NCI-H187 treated with DMSO at 0.1 percent for 48 hours (cell line): Measurements from ENCODE around the gene MYO1A.
"Not testable (repeated sequence)": the region's sequence is repeated elsewhere in the genome, so short reads cannot be mapped to it uniquely, and the experiment has no call there.

ENCODE experiments used
- DNase-seq: peaks from one replicate; lab custom pipeline; 2025; lab: John Stamatoyannopoulos, UW

Gene MYO1A

DNA sequence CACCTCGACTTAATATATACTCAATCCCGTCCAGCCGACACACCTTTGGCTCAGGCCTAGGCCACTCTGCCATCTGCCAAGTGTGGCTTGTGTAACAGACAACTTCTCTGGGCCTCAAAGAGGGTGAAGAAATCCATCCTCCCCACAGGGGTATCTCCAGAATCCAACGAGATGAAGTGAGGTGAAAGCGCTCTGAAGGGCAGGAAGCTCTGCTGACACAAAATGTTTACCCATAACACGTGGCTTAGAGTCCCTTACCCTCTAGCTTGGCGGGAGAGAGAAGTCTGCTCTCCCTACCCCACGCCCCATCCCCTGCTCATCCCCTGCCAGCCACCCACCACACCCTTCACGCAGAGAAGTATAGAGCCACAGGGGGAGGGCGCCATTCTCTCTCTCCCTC, 56.6 kb downstream of the MYO1A start:
- no peak for DNase-seq

DNA sequence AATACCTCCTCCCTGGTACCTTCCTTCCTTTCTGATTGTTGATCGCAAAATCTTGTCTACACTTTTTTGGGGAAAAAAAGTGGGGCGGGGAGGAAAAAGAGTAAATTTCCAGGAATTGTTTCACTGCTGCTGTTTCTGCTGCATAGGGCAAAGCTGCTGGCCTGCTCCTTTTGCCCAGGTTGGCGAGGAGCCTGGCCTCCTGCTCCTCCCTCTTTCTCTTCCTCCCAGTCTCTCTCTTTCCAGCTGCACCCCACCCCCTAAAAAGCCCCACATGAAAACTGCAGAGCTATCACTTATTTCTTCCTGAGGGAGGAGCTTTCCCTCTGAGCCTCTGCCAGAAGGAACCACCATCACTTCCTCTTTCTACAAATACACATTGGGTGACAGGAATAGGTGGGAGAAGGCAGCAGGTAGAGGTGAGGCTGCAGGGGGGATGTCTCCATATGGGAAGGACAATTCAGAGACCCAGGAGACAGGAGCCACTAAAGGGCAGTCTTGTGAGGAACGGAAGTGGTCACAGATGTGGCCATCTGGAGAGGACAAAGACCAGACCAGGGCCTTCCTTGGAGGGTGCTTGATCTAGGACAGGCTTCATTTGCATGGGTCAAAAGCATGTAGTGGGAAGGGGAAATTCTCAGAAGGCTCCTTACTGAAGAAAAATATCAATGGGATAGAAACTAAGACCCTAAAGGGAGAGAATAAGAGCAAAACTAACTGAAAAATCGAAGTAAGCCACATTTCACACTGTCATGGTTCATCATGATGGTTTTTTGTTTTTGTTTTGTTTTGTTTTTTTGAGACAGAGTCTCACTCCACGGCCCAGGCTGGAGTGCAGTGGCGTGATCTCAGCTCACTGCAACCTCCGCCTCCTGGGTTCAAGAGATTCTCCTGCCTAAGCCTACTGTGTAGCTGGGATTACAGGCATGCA, 58.3 kb downstream of the MYO1A start:
- DNase-seq, result no peak

DNA sequence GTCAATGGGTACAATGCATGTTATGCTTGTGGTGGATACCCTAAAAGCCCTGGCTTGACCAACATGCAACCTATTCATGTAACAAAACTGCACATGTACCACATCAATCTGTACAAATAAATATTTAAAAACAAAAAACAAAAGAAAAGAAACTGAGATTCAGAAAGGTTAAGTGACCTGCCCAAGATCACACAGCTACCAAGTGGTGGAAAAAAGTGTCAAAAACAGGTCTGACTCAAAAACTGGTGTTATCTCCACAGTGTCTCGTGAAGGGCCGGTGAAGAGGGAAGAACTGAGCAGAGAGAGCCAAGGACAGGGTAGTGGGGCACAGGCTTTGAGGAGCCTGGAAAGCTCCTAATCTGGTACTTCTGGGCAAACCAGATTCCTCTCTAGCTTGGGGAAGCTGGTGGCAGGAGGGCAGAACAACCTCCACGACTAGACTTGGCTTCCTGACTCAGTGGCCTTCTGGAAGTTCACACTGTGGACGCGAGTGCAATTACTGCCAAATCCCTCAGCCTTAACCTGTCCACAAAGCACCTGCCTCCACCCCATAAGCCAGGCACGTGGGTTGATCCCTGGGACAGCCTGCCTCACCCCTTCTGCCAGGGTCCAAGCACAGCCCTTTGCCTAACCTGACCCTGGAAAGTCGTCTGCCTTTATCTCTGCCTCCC, 59.1 kb downstream of the MYO1A start:
- no peak for DNase-seq

DNA sequence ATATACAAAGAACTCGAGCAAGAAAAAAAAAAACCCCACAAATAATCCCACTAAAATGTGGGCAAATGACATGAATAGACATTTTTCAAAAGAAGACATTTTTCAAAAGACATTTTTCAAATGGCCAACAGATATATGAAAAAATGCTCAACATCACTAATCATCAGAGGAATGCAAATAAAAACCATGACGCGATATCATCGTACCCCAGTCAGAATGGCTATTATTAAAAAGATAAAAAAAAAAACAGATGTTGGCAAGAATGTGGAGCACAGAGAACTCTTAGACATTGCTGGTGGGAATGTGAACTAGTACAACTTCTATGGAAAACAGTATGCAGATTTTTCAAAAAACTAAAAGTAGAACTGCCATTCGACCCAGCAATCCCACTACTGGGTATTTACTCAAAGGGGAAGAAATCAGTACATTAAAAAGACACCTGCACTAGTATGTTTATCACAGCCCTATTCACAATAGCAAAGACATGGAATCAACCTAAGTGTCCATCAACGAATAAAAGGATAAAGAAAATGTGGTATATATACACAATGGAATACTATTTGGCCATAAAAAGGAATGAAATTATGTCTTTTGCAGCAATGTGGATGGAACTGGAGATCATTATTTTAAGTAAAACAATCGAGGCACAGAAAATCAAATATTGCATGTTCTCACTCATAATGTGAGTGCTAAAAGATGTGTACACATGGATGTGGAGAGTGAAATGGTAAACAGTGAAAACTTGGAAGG, 59.9 kb downstream of the MYO1A start:
- DNase-seq, result no peak

DNA sequence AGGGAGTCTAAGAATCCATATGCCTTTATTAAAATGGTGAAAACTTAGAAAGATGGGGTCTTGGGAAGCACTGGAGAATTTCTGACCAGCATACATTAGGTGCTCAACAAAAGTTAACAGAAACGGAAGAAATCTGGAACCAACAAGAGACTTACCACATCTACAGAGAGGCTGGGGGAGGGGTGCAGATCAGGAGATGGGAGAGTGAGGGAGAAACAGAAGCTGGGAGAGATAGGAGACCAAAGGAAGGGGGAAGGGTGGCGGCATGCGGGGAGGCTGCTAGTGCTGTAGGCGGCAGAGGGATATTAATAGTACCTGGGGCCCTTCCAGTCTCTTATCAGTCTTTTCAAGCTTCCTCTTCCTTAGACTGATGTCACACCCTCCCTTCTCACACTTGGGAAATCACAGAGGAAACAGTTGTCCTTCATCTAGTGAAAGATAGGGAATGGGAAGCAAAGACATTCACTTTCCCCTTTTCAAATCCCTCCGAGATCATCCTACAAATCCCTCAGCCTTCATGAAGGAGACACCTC, 61.7 kb downstream of the MYO1A start:
- DNase-seq, result no peak

DNA sequence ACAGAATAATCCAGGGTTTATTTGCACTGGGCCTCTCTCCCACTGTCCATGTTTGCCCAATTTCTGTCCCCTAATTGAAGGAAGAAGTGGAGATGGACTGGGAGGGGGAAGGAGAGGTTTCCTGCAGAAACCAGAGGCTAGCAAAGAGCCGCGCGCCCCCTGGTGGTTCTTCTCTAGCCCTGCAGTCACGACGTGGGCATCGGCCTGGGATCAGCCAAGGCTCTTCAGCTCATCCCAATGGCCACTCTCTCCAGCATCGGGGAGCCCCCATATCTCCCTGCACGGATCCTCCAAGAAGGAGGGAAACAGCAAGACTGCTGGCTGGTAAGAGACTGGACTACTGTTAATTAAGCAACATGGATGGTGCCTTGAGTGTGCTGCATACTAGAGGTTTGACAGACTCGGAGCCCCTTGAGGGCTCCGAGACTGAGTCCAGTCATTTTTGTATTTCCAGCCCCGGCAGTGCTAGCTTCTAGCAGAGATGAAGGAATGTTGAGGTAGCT, 62.3 kb downstream of the MYO1A start:
- DNase-seq, result peak; percentile 72

DNA sequence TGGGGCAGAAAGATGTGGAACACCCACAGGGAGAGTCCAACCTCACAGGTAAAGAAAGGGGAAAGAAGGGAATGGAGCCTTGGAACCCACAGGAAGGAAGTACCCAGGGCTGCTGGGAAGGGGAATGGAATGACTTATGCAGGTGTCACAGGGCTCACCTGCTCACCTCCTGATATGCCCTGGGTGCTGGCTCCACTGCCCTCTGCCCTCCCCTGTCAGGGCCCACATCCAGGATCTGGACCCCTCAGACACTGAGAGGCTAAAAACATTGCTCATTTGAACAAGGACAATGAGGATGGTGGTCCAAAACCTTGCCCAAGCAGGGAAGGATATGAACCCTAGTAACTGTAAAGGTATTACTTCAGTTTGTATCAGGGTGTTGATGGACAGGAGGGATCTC, 62.9 kb downstream of the MYO1A start:
- no peak for DNase-seq

DNA sequence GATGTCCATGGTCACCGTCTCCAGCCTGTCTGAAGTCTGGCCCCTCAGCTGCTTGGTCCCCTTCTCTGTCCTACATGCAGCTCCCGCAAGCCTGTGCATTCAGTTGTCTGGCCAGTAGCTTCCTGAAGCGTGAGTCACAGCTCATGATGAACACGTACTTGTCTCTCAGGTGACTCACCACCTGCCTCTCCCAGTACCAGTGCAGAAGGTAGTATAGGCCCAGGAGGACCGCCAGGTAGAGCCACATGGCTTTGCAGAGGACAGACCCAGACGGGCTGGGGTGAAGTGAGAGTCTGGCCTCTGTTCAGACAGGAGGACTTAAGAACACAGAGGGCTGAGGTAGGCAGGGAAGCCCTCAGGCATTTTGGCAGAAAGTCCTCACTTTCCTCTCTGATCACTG, 64.2 kb downstream of the MYO1A start:
- not testable (repeated sequence) for DNase-seq

DNA sequence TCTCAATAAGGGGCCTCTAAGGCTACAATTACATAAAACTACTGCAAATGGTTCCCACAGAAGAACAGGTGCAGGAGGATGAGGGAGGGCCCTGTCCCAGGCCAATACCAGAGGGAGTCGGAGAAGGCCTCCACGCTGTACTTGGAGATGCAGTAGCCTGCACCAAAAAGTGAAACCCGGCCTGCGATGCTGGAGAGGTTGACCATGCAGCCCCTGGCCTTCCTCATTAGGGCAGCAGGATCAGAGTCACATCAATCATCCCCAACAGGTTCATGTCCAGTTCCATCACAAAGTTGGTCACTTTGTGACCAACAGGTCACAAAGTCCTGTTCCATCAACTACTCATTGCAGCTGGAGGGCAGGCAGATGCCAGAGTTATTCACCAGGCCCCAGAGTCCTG, 66.5 kb downstream of the MYO1A start:
- no peak for DNase-seq

DNA sequence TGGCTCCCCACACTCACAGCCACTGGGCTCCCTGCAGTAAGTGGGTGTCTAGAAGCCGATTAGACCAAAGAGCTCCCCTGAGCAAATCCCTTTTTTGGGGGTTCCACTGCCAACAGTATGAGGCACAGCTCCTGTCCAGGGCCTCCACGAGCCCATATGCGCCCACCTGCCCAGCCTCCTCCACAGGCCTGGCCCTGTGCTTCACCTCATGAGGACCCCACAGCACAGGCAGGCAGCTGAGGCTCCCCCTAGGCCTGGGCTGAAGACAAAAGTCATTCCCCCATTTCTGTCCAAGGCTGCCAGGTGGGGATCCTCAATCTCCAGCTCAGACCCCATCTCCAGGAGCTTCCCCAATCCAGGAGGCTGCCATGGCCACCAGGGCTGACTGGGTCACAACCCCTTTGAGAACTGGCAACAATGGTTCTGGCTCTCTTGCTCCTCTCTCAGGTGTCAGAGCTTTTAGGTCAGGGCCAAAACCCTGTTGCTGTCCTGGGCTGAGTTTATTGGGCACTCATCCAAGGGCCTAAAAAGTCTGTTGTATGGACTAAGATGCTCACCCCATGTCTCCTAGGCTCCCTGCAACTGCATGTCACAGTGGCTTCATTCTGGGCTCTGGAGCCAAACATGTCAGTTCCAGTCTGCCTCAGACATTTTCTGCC, 67.2 kb downstream of the MYO1A start:
- DNase-seq, result not testable (repeated sequence)

DNA sequence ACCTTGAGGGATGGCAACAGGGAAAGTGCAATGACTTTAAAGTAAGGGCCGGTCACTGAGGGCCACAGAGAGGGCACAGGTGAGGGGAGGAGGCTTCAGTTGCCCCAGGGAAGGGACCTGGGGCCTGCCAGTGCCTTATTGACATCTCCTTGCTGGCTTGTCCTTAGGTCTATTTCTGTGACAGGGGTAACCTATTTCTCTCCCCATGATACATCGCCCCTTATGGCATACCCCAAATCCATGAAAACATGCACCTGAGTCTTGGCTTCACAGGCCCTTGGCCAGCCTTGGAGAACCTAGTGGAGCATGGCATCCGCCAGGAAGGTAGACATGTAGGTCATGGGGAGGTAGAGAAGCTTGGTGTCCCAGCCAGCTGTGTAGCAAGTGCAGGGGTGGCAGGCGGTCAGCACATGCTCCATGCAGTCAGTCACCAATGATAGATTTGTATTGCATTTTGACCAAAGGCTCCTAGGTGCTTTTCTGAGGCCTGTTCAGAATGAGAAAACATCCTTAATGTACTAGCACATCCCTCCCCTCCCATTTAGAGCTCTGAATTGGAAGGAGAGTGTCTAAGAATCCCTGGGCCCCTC, 68.9 kb downstream of the MYO1A start:
- no peak for DNase-seq

DNA sequence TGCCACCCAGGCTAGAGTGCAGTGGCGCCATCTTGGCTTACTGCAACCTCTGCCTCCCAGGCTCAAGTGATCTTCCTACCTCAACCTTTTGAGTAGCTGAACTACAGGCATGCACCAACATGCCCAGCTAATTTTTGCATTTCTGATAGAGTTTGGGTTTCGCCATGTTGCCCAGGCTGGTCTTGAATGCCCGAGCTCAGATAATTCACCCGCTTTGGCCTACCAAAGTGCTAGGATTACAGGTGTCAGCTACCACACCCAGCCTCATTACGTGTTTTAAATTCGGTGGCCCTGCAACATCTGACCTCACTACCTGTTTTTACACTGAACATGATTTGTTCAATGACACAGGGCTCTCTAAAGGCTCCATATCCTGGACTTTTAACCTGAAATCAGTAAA, 69.7 kb downstream of the MYO1A start:
- DNase-seq, result no peak

DNA sequence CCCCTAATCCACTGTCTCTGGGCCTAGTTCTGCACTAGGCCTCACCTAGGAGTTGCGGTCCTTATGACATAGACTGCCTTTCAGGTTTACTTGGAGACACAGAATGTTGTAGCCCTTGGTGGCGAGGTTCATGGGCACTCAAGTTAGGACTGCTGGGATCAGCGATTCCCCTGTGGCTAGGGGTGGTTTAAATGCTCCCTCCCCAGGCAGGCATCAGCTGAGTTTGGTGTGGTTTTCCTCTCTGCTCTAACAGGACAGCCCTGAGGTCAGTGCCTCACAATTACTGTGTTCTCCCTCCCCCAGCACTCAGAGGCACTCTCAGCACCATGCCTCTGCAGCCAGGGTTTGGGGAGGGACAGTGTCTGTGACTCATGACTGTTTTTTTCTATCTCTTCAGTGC, 70.3 kb downstream of the MYO1A start:
- no peak for DNase-seq
